Left renal pelvis (tissue), 4 donors: ENCODE measurements around the gene ARVCF. TPM values are rescaled to one million over a fixed set of nuclear protein-coding genes. Genes with fewer than 3 reads are reported as not detected.

ENCODE experiments used
- DNase-seq, 4 donors: peaks; one replicate each; pipeline ENCODE4 v3.0.0-alpha.2; 2013; ENCODE audit warnings: low read depth in 4 of 4, low spot score in 3 of 4
- polyA plus RNA-seq, 4 donors: library from polyadenylated mRNA; unstranded; fragments of 120-200 nt; gene quantifications; one replicate each; pipeline ENCODE4 v1.2.1, GENCODE V29; 2013; ENCODE audit not compliant: insufficient read length in 4 of 4

ARVCF gene
- polyA plus RNA-seq, 4 donors: 17.5 to 32.5 (median 18.8) TPM

DNA sequence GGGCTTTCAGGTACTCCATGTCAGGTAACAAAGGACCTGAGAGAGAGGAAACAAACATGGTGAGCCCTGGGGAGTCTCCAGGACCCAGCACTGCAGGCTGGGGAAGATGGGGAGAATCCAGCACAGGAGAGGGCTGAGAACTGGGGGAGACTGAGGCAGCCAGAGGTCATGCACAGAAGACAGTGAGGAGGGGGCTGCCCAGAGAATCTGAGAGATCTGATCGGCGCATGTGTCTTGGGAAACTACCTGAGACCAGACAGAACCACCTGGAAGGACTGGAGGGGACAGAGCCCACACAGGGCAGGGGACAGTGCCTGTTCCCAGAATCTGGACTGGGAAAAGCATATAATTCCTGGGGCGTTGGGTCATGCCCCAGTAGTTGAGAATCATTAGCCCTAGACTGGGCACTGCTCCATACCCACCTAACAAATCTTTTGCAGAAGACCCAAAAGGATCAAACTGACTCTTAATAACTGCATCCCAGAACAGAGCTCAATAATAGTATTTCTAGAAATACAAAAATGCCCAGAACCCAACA lies 95.0 kb downstream of the ARVCF start:
- DNase-seq: no peak

Other genes starting within 250 kb of the ARVCF start
- 1 to 10 TPM; 3.0 to 6.1 (median 3.6) TPM for gene GNB1L, start 161.9 kb downstream of the ARVCF start, polyA plus RNA-seq
- gene RTL10, start 161.9 kb downstream of the ARVCF start, polyA plus RNA-seq: 10 to 100 TPM; 15.3 to 29.7 (median 20.1) TPM
- gene COMT, start 75.1 kb downstream of the ARVCF start, polyA plus RNA-seq: 100 to 1,000 TPM in 1 of 4 donors, 10 to 100 TPM in 3; 47.7 to 143 (median 97.2) TPM
- 10 to 100 TPM; 13.1 to 33.7 (median 20.4) TPM for gene TXNRD2, start 75.0 kb downstream of the ARVCF start, polyA plus RNA-seq
- 10 to 100 TPM in 3 of 4 donors, 1 to 10 TPM in 1; 8.9 to 14.6 (median 11.4) TPM for gene TANGO2, start 4.3 kb upstream of the ARVCF start, polyA plus RNA-seq
- 10 to 100 TPM; 29.6 to 62.1 (median 44.5) TPM for gene DGCR8, start 63.4 kb upstream of the ARVCF start, polyA plus RNA-seq
- gene RANBP1, start 99.3 kb upstream of the ARVCF start, polyA plus RNA-seq: 100 to 1,000 TPM; 135 to 205 (median 183) TPM
- 10 to 100 TPM; 38.5 to 65.0 (median 42.5) TPM for gene TRMT2A, start 100.4 kb upstream of the ARVCF start, polyA plus RNA-seq
- 10 to 100 TPM; 32.9 to 63.5 (median 43.9) TPM for gene ZDHHC8, start 115.0 kb upstream of the ARVCF start, polyA plus RNA-seq
- gene CCDC188, start 134.2 kb upstream of the ARVCF start, polyA plus RNA-seq: 1 to 10 TPM in 3 of 4 donors, under 1 TPM in 1; 0.34 to 2.3 (median 1.4) TPM